Neural cell (in vitro differentiated cells): ENCODE results near the gene KCNAB1. TPM values are rescaled to one million over a fixed set of nuclear protein-coding genes. Genes with fewer than 3 reads are reported as not detected.

ENCODE experiments used
- H2AFZ ChIP-seq: fragments of 200-600, 300-800 bp; sonication (generic), shearing (Covaris generic); 2 replicates; pipeline ENCODE4 v1.6.0; 2014; ENCODE audit warnings: low read depth, mild to moderate bottlenecking, antibody characterized with exemption, low read length, moderate library complexity
- H3F3A ChIP-seq: fragments of 200-600 bp; shearing (Covaris generic); 2 replicates; pipeline ENCODE4 v1.6.1; 2016; ENCODE audit warnings: mild to moderate bottlenecking, moderate library complexity, mixed read lengths, antibody characterized with exemption, low read length; ENCODE audit not compliant: insufficient read depth, poor library complexity, severe bottlenecking
- H3K27ac ChIP-seq: fragments of 200-600, 300-800 bp; sonication (generic), shearing (Covaris generic); 2 replicates; pipeline ENCODE4 v1.5.1; 2014; ENCODE audit warnings: mild to moderate bottlenecking, low read length, moderate library complexity
- H3K27me3 ChIP-seq: fragments of 300-800, 200-600 bp; sonication (generic), shearing (Covaris generic); 2 replicates; pipeline ENCODE4 v1.6.0; 2014; ENCODE audit warnings: mild to moderate bottlenecking, low read depth, low read length, moderate library complexity; ENCODE audit not compliant: insufficient read depth
- H3K36me3 ChIP-seq: fragments of 300-800, 200-600 bp; sonication (generic), shearing (Covaris generic); 2 replicates; pipeline ENCODE4 v1.5.1; 2014; ENCODE audit warnings: mild to moderate bottlenecking, antibody characterized with exemption, low read length, moderate library complexity; ENCODE audit not compliant: insufficient read depth
- H3K4me2 ChIP-seq: fragments of 300-800, 200-600 bp; sonication (generic), shearing (Covaris generic); 2 replicates; pipeline ENCODE4 v1.6.0; 2014; ENCODE audit warnings: mild to moderate bottlenecking, low read length
- H3K4me3 ChIP-seq: fragments of 300-800, 200-600 bp; sonication (generic), shearing (Covaris generic); 2 replicates; pipeline ENCODE4 v1.5.1; 2014; ENCODE audit warnings: mild to moderate bottlenecking, low read length, moderate library complexity
- H3K79me2 ChIP-seq: fragments of 200-600 bp; shearing (Covaris generic); replicated peaks from 2 replicates; pipeline ENCODE4 v1.6.0; 2014; ENCODE audit warnings: mild to moderate bottlenecking, low read length, moderate library complexity; ENCODE audit not compliant: insufficient read depth
- H3K9ac ChIP-seq: fragments of 300-800, 200-600 bp; sonication (generic), shearing (Covaris generic); 2 replicates; pipeline ENCODE4 v1.6.1; 2016; ENCODE audit warnings: mild to moderate bottlenecking, low read length, mixed read lengths
- H3K9me2 ChIP-seq: fragments of 200-600 bp; shearing (Covaris generic); 2 replicates; pipeline ENCODE4 v1.6.1; 2016; ENCODE audit warnings: mild to moderate bottlenecking, low read length, mixed read lengths; ENCODE audit not compliant: insufficient read depth
- H3K9me3 ChIP-seq: fragments of 200-600, 300-800 bp; sonication (generic), shearing (Covaris generic); 2 replicates; pipeline ENCODE4 v1.6.1; 2016; ENCODE audit warnings: mild to moderate bottlenecking, mixed run types, low read length, moderate library complexity, mixed read lengths
- H4K20me1 ChIP-seq: fragments of 200-600 bp; shearing (Covaris generic); 2 replicates; pipeline ENCODE4 v1.6.1; 2016; ENCODE audit warnings: mild to moderate bottlenecking, mixed run types; ENCODE audit not compliant: insufficient read depth
- CTCF ChIP-seq: fragments of 450-650 bp; IDR thresholded peaks from 2 replicates; pipeline ENCODE4 v1.5.1; 2014; ENCODE audit warnings: antibody characterized with exemption, mild to moderate bottlenecking, moderate library complexity; ENCODE audit not compliant: poor library complexity, severe bottlenecking
- EP300 ChIP-seq: fragments of 450-650 bp; conservative IDR thresholded peaks from 2 replicates; pipeline ENCODE4 v1.6.1; 2014; ENCODE audit warnings: antibody characterized with exemption, mild to moderate bottlenecking, moderate library complexity; ENCODE audit not compliant: poor library complexity, severe bottlenecking
- EZH2 ChIP-seq: fragments of 200-600, 300-800 bp; shearing (Covaris generic), sonication (generic); IDR thresholded peaks from 2 replicates; pipeline ENCODE4 v1.6.1; 2014; ENCODE audit warnings: antibody characterized with exemption, low read length, borderline replicate concordance, mild to moderate bottlenecking; ENCODE audit not compliant: insufficient read depth, poor library complexity, severe bottlenecking
- MXI1 ChIP-seq: fragments of 450-650 bp; conservative IDR thresholded peaks from 2 replicates; pipeline ENCODE4 v1.6.1; 2014; ENCODE audit warnings: antibody characterized with exemption, mild to moderate bottlenecking; ENCODE audit not compliant: poor library complexity, severe bottlenecking
- POLR2AphosphoS5 ChIP-seq: IDR thresholded peaks from 2 replicates; pipeline ENCODE4 v1.6.1; 2012
- RAD21 ChIP-seq: fragments of 450-650 bp; conservative IDR thresholded peaks from 2 replicates; pipeline ENCODE4 v1.6.1; 2014; ENCODE audit warnings: antibody characterized with exemption, mild to moderate bottlenecking, moderate library complexity
- REST ChIP-seq: IDR thresholded peaks from 2 replicates; pipeline ENCODE4 v1.6.1; 2012; ENCODE audit warnings: borderline replicate concordance
- SMC3 ChIP-seq: fragments of 450-650 bp; conservative IDR thresholded peaks from 2 replicates; pipeline ENCODE4 v1.6.1; 2014; ENCODE audit warnings: antibody characterized with exemption, mild to moderate bottlenecking, moderate library complexity; ENCODE audit not compliant: poor library complexity
- TAF1 ChIP-seq: IDR thresholded peaks from 2 replicates; pipeline ENCODE4 v1.6.1; 2012; ENCODE audit warnings: low read depth
- polyA plus RNA-seq: library from polyadenylated mRNA; depleted of rRNA; stranded (reverse); fragments of >200 nt; gene quantifications from 2 replicates; pipeline ENCODE4 v1.2.3, GENCODE V29; 2014

Gene KCNAB1
- polyA plus RNA-seq, 1 donor from 2014 or later, result 14.9 TPM

- TF ChIP-seq TAF1 (no peak), CTCF (no peak), SMC3 (no peak), POLR2AphosphoS5 (no peak), MXI1 (no peak), REST (no peak), RAD21 (no peak), EZH2 (no peak), EP300 (no peak)
- no peaks in the 10 kb centered on the region for H3K79me2 ChIP-seq
- no peaks in the 10 kb centered on the region for H3K9me3 ChIP-seq
These were observed 301.2 kb downstream of the KCNAB1 start for GRCh38 chr3:156421534-156421933.

GRCh38 chr3:156424758-156425157 is 304.4 kb downstream of the KCNAB1 start:
- no peaks in the 10 kb centered on the region for H3K9me2 ChIP-seq
- no peak for TF ChIP-seq EP300
- TF ChIP-seq POLR2AphosphoS5, result no peak
- no peak for TF ChIP-seq TAF1
- TF ChIP-seq MXI1, result no peak
- TF ChIP-seq REST, result no peak
- TF ChIP-seq EZH2, result no peak
- no peak for TF ChIP-seq CTCF
- no peak for TF ChIP-seq SMC3
- TF ChIP-seq RAD21, result no peak

More at GRCh38 chr3:156421534-156421933, 301.2 kb downstream of the KCNAB1 start:
- Histone ChIP-seq H4K20me1 (no peaks in the 10 kb centered on the region), H3K27me3 (no peaks in the 10 kb centered on the region), H3K9me2 (no peaks in the 10 kb centered on the region), H3K9ac (no peak overlapping the region), H3K4me3 (no peak overlapping the region), H3K27ac (no peak overlapping the region), H3F3A (no peaks in the 10 kb centered on the region), H3K4me2 (no peak overlapping the region), H2AFZ (no peak overlapping the region), H3K36me3 (no peaks in the 10 kb centered on the region)

More at GRCh38 chr3:156424758-156425157, 304.4 kb downstream of the KCNAB1 start:
- Histone ChIP-seq H3K4me2 (no peak overlapping the region), H3K79me2 (no peaks in the 10 kb centered on the region), H3K9ac (no peak overlapping the region), H3K4me3 (no peak overlapping the region), H3K9me3 (no peaks in the 10 kb centered on the region), H3F3A (no peaks in the 10 kb centered on the region), H3K36me3 (no peaks in the 10 kb centered on the region), H3K27me3 (no peaks in the 10 kb centered on the region), H3K27ac (no peak overlapping the region), H2AFZ (no peak overlapping the region), H4K20me1 (no peaks in the 10 kb centered on the region)
